GM08714 (cell line): ENCODE results near the gene KAZN.

Experiments used
- H3K4me3 ChIP-seq: fragments of 200-500 bp; sonication (Bioruptor generic); 2 replicates; pipeline ENCODE4 v1.5.1; 2014; ENCODE audit warnings: mild to moderate bottlenecking, low read length, inconsistent platforms
- ZNF274 ChIP-seq: IDR thresholded peaks from 2 replicates; pipeline ENCODE4 v1.6.1; 2012; ENCODE audit warnings: mild to moderate bottlenecking, low read depth, low read length

KAZN gene

DNA sequence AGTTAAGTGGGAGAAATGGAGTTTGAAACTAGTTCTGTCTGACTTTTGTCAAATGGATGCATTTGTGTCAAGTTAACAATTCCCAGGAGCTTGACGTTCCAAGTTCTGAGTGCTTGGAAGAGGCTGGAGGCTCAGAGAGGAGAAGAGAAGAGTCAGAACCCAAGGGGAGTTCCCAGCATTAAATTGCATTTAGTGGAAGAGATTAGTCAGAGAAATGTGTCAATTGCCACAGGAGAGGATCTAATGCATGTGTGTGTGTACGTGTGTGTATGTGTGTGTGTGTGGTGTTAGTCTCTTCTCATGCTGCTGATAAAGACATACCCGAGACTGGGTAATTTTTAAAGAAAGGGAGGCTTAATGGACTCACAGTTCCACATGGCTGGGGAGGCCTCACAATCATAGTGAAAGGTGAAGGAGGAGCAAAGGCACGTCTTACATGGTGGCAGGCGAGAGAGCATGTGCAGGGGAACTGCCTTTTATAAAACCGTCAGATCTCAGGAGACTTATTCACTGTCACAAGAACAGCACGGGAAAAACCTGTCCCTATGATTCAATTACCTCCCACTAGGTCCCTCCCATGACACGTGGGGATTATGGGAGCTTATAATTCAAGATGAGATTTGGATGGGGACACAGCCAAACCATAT is 453.5 kb downstream of the KAZN start:
- H3K4me3 ChIP-seq, result no peak overlapping the region
- no peak for TF ChIP-seq ZNF274

DNA sequence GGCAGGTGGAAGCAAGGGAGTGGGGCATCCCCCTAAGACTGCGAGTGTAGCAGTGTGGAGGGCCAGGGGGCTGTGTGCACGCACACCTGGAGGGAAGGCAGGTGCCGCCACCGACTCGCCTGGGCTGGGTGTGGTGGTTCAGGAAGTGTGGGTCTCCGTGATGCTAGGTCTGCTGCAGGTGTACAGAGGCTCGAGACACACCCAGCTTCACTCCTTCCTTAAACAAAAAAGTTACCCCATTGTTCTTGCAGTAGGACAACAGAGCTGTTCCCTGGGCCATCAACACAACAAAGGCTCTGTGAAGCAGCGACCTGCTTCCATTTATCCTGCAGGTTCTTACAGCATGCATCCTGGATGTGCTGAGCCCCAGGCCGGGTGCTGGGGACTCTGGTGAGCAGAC is 454.7 kb downstream of the KAZN start:
- TF ChIP-seq ZNF274, result no peak
- no peak overlapping the region for H3K4me3 ChIP-seq

DNA sequence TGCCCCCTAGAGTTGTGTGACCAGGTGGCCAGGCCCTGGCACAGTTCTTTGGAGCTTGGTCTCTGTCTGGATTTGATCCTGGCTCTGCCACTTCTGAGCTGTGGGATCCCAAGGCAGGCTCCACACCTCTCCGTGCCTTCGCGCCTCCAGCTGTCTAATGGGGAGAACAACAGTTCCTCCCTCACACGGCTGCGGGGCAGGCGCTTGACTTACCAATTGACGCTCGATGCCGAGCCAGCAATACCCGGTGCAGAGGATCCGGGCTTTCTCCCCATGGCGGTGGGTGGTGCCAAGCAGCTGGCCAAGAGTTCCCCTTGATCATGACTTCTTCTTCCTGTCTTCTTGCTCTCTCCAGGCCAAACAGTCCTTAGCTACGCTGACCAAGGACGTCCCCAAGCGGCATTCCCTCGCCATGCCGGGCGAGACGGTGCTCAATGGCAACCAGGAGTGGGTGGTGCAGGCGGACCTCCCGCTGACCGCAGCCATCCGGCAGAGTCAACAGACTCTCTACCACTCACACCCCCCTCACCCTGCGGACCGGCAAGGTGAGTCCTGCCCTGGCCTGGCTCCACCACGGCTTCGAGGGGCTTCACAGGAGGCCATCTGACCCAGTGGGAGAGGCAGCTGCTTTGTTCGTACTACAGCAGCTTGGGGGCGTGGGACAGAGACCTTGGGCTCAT is 457.4 kb downstream of the KAZN start:
- no peak for TF ChIP-seq ZNF274
- no peak overlapping the region for H3K4me3 ChIP-seq

GRCh38 chr1:15056515-15057285 is 458.2 kb downstream of the KAZN start:
- no peak for TF ChIP-seq ZNF274

DNA sequence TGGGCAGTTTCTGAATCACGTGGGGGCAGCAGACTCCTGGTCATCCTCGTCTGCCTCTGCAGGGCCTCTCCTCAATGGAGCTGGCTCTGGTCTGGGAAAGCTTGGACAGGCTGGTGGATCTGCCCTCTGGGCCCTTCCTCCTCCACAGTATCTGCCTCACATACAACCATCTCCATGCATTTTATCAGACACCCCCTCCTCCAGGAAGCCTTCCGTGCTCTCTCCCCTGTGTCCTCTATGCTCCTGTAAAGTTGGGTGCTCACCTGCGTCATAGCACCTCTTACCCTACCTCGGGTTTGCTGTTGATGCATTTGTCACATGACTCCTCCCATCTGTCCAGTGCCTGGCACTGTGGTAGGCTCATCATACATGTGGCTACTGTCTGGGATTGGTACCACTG is 459.3 kb downstream of the KAZN start:
- H3K4me3 ChIP-seq, result no peak overlapping the region

More at GRCh38 chr1:15056515-15057285, 458.2 kb downstream of the KAZN start:
- no peak overlapping the region for H3K4me3 ChIP-seq

DNA sequence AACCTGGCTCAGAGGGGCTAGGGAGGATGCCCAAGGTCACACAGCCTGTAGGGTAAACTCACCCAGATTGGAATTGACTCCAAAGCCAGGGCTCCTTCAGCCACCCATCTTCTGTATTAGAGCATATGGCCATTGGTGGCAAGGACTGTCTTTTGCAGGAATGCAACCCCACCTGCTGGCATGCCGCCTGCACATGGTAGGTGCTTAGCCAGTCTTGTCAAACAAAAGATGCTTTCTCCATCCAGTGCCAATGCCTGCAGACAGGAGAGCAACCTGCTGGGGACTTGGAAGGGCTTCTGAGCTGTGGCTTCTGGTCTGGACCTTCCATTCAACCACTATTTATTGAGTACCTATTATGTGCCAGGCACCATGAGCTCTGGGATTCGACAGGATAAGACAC is 459.8 kb downstream of the KAZN start:
- no peak for TF ChIP-seq ZNF274

More for the DNA sequence above, 459.3 kb downstream of the KAZN start:
- TF ChIP-seq ZNF274, result no peak

DNA sequence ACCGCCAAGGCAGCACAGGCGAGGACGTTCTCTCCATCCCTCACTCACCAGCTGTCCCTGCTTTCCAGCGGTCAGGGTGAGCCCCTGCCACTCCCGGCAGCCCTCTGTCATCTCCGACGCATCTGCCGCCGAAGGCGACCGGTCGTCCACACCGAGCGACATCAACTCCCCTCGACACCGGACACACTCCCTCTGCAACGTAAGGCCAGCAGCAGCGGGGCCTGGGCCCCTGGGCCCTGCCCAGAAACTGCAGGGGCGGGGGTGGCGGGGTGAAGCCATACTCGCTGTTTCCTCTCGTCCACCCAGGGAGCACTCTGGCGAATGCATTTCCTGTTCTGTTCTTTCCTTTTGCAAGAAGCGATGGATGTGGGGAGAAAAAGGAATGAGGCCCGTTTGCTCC is 461.6 kb downstream of the KAZN start:
- no peak for TF ChIP-seq ZNF274

More for the DNA sequence above, 459.8 kb downstream of the KAZN start:
- H3K4me3 ChIP-seq, result no peak overlapping the region

GRCh38 chr1:15062479-15063099 is 464.1 kb downstream of the KAZN start:
- no peak for TF ChIP-seq ZNF274
- H3K4me3 ChIP-seq, result no peak overlapping the region

More for the DNA sequence above, 461.6 kb downstream of the KAZN start:
- H3K4me3 ChIP-seq, result no peak overlapping the region

DNA sequence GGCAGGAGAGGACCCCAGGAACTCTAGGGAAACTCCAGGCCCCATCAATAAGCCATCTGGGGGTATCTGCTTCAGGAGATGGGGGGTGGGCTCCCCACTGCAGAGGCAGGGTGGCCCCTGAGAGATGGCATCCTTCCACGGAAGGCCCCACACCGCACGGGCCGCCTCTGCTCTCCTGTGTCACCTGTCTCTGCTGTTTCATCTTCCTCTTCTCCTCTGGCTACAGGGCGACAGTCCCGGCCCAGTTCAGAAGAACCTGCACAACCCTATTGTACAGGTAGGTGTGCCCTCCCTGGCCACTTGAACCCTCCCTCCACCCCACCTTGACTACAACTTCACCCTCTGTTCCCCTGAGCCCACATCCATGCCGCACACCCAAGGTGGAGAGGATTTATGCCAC is 464.9 kb downstream of the KAZN start:
- H3K4me3 ChIP-seq, result no peak overlapping the region
- TF ChIP-seq ZNF274, result no peak

DNA sequence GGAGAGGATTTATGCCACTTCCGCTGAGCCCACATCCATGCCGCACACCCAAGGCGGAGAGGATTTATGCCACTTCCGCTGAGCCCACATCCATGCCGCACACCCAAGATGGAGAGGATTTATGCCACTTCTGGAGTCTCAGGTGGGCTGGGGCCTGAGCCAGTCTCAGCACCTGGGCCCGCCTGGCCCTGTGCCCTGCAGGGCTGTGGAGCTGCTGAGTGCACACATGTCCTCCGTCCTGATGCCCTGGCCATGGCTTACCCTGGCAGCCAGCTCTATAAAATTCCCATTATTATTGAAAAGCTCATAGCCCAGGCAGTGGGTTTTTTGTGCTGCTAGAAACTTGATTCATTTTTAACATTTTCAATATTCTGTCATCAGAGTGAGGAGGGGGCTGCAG is 465.3 kb downstream of the KAZN start:
- H3K4me3 ChIP-seq, result no peak overlapping the region
- TF ChIP-seq ZNF274, result no peak

DNA sequence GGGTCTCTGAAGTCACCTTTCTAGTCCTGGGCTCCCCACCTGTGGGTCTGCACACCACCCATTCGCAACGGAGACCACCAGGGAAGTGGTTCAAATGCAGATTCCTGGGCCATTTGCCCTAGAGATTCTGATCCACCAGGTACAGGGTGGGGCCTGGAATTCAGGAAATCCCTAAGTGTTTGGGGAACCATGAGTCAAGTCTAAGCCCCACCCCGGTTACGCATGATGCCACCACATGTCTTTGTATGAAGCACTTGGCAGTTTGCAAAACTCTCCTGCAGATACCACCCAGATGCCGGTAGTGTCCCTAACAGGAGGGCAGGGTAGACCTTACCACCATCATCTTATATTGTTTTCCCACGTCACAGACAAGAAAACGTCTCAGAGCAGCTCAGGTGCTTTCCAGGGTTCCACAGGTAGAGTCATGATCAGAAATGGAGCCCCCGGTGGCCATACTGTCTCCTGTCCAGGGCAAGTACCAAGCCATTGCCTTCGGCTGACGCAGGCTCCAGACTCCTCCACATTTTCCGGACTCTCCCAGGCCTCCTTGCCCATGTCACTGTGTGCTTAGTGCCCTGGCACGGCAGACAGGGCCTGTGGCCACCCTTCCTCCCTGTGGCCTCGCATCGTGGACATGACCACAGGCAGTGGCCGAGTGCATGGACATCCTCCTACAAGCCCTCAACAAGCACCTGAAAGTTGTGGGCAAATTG is 465.9 kb downstream of the KAZN start:
- no peak for TF ChIP-seq ZNF274
- H3K4me3 ChIP-seq, result no peak overlapping the region

DNA sequence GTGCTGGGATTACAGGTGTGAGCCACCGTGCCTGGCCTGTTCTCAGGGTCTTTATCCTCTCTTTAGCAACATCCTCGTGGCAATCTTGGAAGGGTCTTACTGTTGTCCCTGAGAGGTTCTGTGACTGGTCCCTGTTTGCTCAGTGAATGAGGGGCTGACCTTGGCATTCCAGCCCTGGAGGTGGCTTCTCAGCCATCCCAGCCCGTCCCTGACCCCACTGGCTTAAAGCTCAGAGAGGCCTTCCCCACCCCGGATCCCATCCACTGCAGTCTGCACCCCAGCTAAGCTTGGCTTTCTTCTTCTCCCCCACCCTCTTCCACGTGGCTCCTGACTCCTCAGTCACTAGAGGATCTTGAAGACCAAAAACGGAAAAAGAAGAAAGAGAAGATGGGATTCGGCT is 466.8 kb downstream of the KAZN start:
- TF ChIP-seq ZNF274, result no peak
- H3K4me3 ChIP-seq, result no peak overlapping the region

- H3K4me3 ChIP-seq, result no peak overlapping the region
- no peak for TF ChIP-seq ZNF274
These were observed 467.3 kb downstream of the KAZN start for GRCh38 chr1:15065736-15066135.

GRCh38 chr1:15066191-15066590 is 467.7 kb downstream of the KAZN start:
- no peak for TF ChIP-seq ZNF274
- no peak overlapping the region for H3K4me3 ChIP-seq
